PC-3 (cell line): ENCODE data around the gene OASL. TPM values are rescaled to one million over a fixed set of nuclear protein-coding genes. Genes with fewer than 3 reads are reported as not detected.
"Not testable (repeated sequence)": the region's sequence is repeated elsewhere in the genome, so short reads cannot be mapped to it uniquely, and the experiment has no call there.

Experiments used
- ATAC-seq: fragments of 200-7000 bp; cut with Tn5 transposase; 2 replicates; pipeline ENCODE4 v1.9.1; 2020; ENCODE audit warnings: mild to moderate bottlenecking, moderate library complexity
- BruUV-seq: library from RNA; stranded (reverse); fragments of 400-500 nt; replicated peaks from 2 replicates; lab custom pipeline; 2021; lab: Mats Ljungman, UMichigan
- CTCF ChIA-PET: fragments of 300-600 bp; sonication (Branson Sonifier 250); formaldehyde crosslinking; loops from one replicate; lab custom pipeline; 2022; ENCODE audit warnings: antibody characterized with exemption; lab: Charles Lee
- POLR2A ChIA-PET: fragments of 300-600 bp; sonication (Branson Sonifier 250); formaldehyde crosslinking; loops from one replicate; lab custom pipeline; 2022; ENCODE audit warnings: antibody characterized with exemption; ENCODE audit not compliant: unreplicated experiment; lab: Charles Lee
- DNase-seq: peaks from one replicate; pipeline ENCODE4 v3.0.0-alpha.2; 2015
- H2AFZ ChIP-seq: fragments of 300-600 bp; sonication (generic); 2 replicates; pipeline ENCODE4 v1.6.0; 2016; ENCODE audit warnings: antibody characterized with exemption, low read length
- H3F3A ChIP-seq: fragments of 300-600 bp; sonication (generic); one replicate; pipeline ENCODE4 v1.6.0; 2017; ENCODE audit warnings: antibody characterized with exemption, low read length, control low read depth, mild to moderate bottlenecking; ENCODE audit not compliant: unreplicated experiment
- H3K27ac ChIP-seq: fragments of 300-600 bp; sonication (generic); 2 replicates; pipeline ENCODE4 v1.5.1; 2016; ENCODE audit warnings: mild to moderate bottlenecking, low read length
- H3K27me3 ChIP-seq: fragments of 300-600 bp; sonication (generic); 2 replicates; pipeline ENCODE4 v1.6.1; 2016; ENCODE audit warnings: low read length, mixed read lengths
- H3K36me3 ChIP-seq: fragments of 300-600 bp; sonication (generic); 2 replicates; pipeline ENCODE4 v1.6.1; 2016; ENCODE audit warnings: low read depth, mixed run types, low read length, mixed read lengths
- H3K4me1 ChIP-seq: fragments of 300-600 bp; sonication (generic); 2 replicates; pipeline ENCODE4 v1.5.1; 2016; ENCODE audit warnings: low read length; ENCODE audit not compliant: insufficient read depth
- H3K4me2 ChIP-seq: fragments of 300-600 bp; sonication (generic); 2 replicates; pipeline ENCODE4 v1.6.0; 2016; ENCODE audit warnings: low read length
- H3K4me3 ChIP-seq: fragments of 300-600 bp; sonication (generic); 2 replicates; pipeline ENCODE4 v1.5.1; 2016; ENCODE audit warnings: mild to moderate bottlenecking, low read length, mixed read lengths
- H3K79me2 ChIP-seq: fragments of 300-600 bp; sonication (generic); 2 replicates; pipeline ENCODE4 v1.6.1; 2017; ENCODE audit warnings: low read length, mixed read lengths
- H3K9ac ChIP-seq: fragments of 300-600 bp; sonication (generic); 2 replicates; pipeline ENCODE4 v1.6.0; 2016; ENCODE audit warnings: mild to moderate bottlenecking, low read length
- H3K9me2 ChIP-seq: fragments of 300-600 bp; sonication (generic); replicated peaks from 2 replicates; pipeline ENCODE4 v1.6.1; 2016; ENCODE audit warnings: mixed run types, low read length, mixed read lengths
- H3K9me3 ChIP-seq: fragments of 300-600 bp; sonication (generic); 2 replicates; pipeline ENCODE4 v1.6.1; 2016; ENCODE audit warnings: low read length, mixed read lengths
- H4K20me1 ChIP-seq: fragments of 300-600 bp; sonication (generic); 2 replicates; pipeline ENCODE4 v1.6.1; 2016; ENCODE audit warnings: low read length, mixed read lengths
- CTCF ChIP-seq: fragments of 300-600 bp; sonication (generic); conservative IDR thresholded peaks from 2 replicates; pipeline ENCODE4 v1.5.1; 2017; ENCODE audit warnings: antibody characterized with exemption, low read depth, mild to moderate bottlenecking, low read length
- EZH2 ChIP-seq: fragments of 300-600 bp; sonication (generic); IDR thresholded peaks from one replicate; pipeline ENCODE4 v1.6.1; 2017; ENCODE audit warnings: antibody characterized with exemption, mild to moderate bottlenecking, low read length; ENCODE audit not compliant: unreplicated experiment
- EZH2phosphoT487 ChIP-seq: fragments of 300-600 bp; sonication (generic); IDR thresholded peaks from 2 replicates; pipeline ENCODE4 v1.6.1; 2018; ENCODE audit warnings: mild to moderate bottlenecking, antibody characterized with exemption, low read length, borderline replicate concordance
- intact Hi-C: fragments of 100-400 bp; cut with micrococcal nuclease; formaldehyde crosslinking; loops from 2 replicates; pipeline ENCODE4 v1.9.0; 2023
- total RNA-seq: library from RNA; depleted of rRNA; stranded (reverse); fragments of >200 nt; gene quantifications from 2 replicates; pipeline ENCODE4 v1.2.3, GENCODE V29; 2014

Gene OASL
- total RNA-seq, 1 experiment from 2014 or later = 7.6 TPM

- intact Hi-C loops = no loop called here
- no peak for ATAC-seq
- CTCF ChIA-PET = no interaction called here
Observed at GRCh38 chr12:121072147-121072546, 33.1 kb upstream of the OASL start.

GRCh38 chr12:121069206-121069605, 30.2 kb upstream of the OASL start:
- no peaks in the 10 kb centered on the region for H3K9me3 ChIP-seq
- no peak overlapping the region for H3K4me3 ChIP-seq
- H3F3A ChIP-seq = no peaks in the 10 kb centered on the region
- no peaks in the 10 kb centered on the region for H3K9me2 ChIP-seq
- peaks cover 10% of the 10 kb centered on the region; the same call in 1 of the 2 replicates for H3K27me3 ChIP-seq
- no peak overlapping the region for H2AFZ ChIP-seq
- H4K20me1 ChIP-seq = no peaks in the 10 kb centered on the region
- no peak for ATAC-seq
- BruUV-seq = no TSS peak
- CTCF ChIA-PET = no interaction called here
- DNase-seq = no peak
- POLR2A ChIA-PET = no interaction called here
- no peaks in the 10 kb centered on the region for H3K4me1 ChIP-seq
- H3K36me3 ChIP-seq = no peaks in the 10 kb centered on the region
- no peaks in the 10 kb centered on the region for H3K79me2 ChIP-seq
- TF ChIP-seq EZH2 (no peak), CTCF (no peak), EZH2phosphoT487 (no peak)
- no peak overlapping the region for H3K9ac ChIP-seq
- no peak overlapping the region for H3K27ac ChIP-seq
- no peak overlapping the region for H3K4me2 ChIP-seq
- intact Hi-C loops = no loop called here

More at GRCh38 chr12:121072147-121072546, 33.1 kb upstream of the OASL start:
- TF ChIP-seq CTCF = no peak
- TF ChIP-seq EZH2 = no peak
- TF ChIP-seq EZH2phosphoT487 = no peak
- no TSS peak for BruUV-seq
- Histone ChIP-seq H3K9ac (no peak overlapping the region), H3F3A (no peaks in the 10 kb centered on the region), H3K27ac (no peak overlapping the region), H3K4me1 (no peaks in the 10 kb centered on the region), H3K9me3 (no peaks in the 10 kb centered on the region), H4K20me1 (no peaks in the 10 kb centered on the region), H2AFZ (no peak overlapping the region), H3K4me3 (no peak overlapping the region), H3K4me2 (no peak overlapping the region), H3K9me2 (no peaks in the 10 kb centered on the region), H3K79me2 (no peaks in the 10 kb centered on the region), H3K27me3 (peaks cover 10% of the 10 kb centered on the region; the same call in 1 of the 2 replicates), H3K36me3 (no peaks in the 10 kb centered on the region)
- DNase-seq = no peak
- POLR2A ChIA-PET = no interaction called here

GRCh38 chr12:121065345-121065744, 26.3 kb upstream of the OASL start:
- Histone ChIP-seq H3K79me2 (no peaks in the 10 kb centered on the region), H3K4me1 (no peaks in the 10 kb centered on the region), H3K9me2 (no peaks in the 10 kb centered on the region), H3K4me2 (no peak overlapping the region), H3K27ac (no peak overlapping the region), H3K9me3 (no peaks in the 10 kb centered on the region), H3K36me3 (no peaks in the 10 kb centered on the region), H3K27me3 (peaks cover 10% of the 10 kb centered on the region; the same call in 1 of the 2 replicates), H4K20me1 (no peaks in the 10 kb centered on the region), H3F3A (no peaks in the 10 kb centered on the region), H3K9ac (no peak overlapping the region), H3K4me3 (no peak overlapping the region), H2AFZ (no peak overlapping the region)
- ATAC-seq (no peak), DNase-seq (no peak)
- intact Hi-C loops = no loop called here
- BruUV-seq = no TSS peak
- ChIA-PET POLR2A (no interaction called here), CTCF (no interaction called here)
- TF ChIP-seq CTCF (no peak), EZH2 (no peak), EZH2phosphoT487 (no peak)

GRCh38 chr12:121064586-121064985, 25.5 kb upstream of the OASL start:
- H3K4me2 ChIP-seq, H3K79me2 ChIP-seq, H3K27ac ChIP-seq, ATAC-seq, H3K9me3 ChIP-seq, H2AFZ ChIP-seq, H3K36me3 ChIP-seq, H3K9ac ChIP-seq, POLR2A ChIA-PET, H3K9me2 ChIP-seq, intact Hi-C loops, H3K4me1 ChIP-seq, H3K4me3 ChIP-seq, H3K27me3 ChIP-seq, H3F3A ChIP-seq, DNase-seq, BruUV-seq, CTCF ChIA-PET, H4K20me1 ChIP-seq: not testable (repeated sequence)
